ENCODE measurements around the gene ECD. TPM values are rescaled to one million over a fixed set of nuclear protein-coding genes. Genes with fewer than 3 reads are reported as not detected.

The ECD gene
- total and polyA plus RNA-seq, 2 of the 4 experiments (the other 2 are of a cell fraction) = 22.1 to 32.8 TPM

DNA sequence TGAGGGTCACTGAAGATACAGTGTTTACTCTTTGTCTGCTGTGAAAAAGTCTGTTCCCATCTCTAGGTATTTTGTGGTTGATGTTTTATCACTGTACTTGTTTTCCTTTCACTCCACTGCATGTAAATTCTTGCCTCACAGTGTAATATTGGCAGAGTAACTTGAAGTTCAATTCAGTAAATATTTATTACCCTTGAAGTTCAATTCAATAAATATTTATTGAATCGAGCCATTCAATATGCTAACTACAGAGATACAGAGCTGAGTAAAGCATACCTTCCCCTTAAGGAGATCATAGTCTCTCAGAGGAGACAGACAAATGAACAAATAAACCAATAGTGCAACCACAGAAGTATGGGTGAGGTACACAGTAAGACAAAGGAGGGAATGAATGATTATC is 48.4 kb downstream of the ECD start:
- POLR2A ChIA-PET (ENCODE audit: unreplicated experiment) = no interaction called here
- H3K27ac ChIP-seq (ENCODE audit: insufficient read depth, low read length) = no peak overlapping the region
- no peak overlapping the region for H3K23ac ChIP-seq (ENCODE audit: low read depth, low read length)
- dilution Hi-C loops (cut with HindIII; ENCODE audit: low sequenced_read_pairs, unreplicated experiment) (no loop called here), intact Hi-C loops (cut with micrococcal nuclease) (no loop called here), in situ Hi-C loops (cut with MboI; ENCODE audit: low sequenced_read_pairs) (no loop called here)
- no peak overlapping the region for H3K4ac ChIP-seq (ENCODE audit: low read depth, low read length)
- no peak overlapping the region for H2BK20ac ChIP-seq (ENCODE audit: low read depth, low read length)
- H4K91ac ChIP-seq (ENCODE audit: insufficient read depth, low read depth, low read length) = no peak overlapping the region
- H2AK9ac ChIP-seq (replicated peaks; ENCODE audit: low read depth, low read length, poor library complexity) = no peak overlapping the region
- TF ChIP-seq FOS (IDR thresholded peaks at IDR 0.05; ENCODE audit: low read depth, low read length) (no peak), CHD1 (IDR thresholded peaks at IDR 0.05; ENCODE audit: low read depth, low read length) (no peak), RAD21 (IDR thresholded peaks at IDR 0.05; ENCODE audit: low read length) (no peak), CEBPB (IDR thresholded peaks at IDR 0.05; ENCODE audit: low read depth, low read length) (no peak), RCOR1 (IDR thresholded peaks at IDR 0.05; ENCODE audit: insufficient replicate concordance, low read length) (no peak), BHLHE40 (IDR thresholded peaks at IDR 0.05; ENCODE audit: low read depth, low read length) (no peak), MXI1 (IDR thresholded peaks at IDR 0.05; ENCODE audit: borderline replicate concordance, low read depth, low read length) (no peak), NFE2L2 (IDR thresholded peaks at IDR 0.05; ENCODE audit: low read depth, low read length) (no peak), POLR2A (IDR thresholded peaks at IDR 0.05; ENCODE audit: low read depth, low read length) (no peak), RFX5 (IDR thresholded peaks at IDR 0.05; ENCODE audit: low read depth, low read length) (no peak), MAFK (IDR thresholded peaks at IDR 0.05; ENCODE audit: low read depth, low read length) (no peak), SMC3 (IDR thresholded peaks at IDR 0.05; ENCODE audit: low read depth, low read length) (no peak)
- TF ChIP-seq, protein P1, sequence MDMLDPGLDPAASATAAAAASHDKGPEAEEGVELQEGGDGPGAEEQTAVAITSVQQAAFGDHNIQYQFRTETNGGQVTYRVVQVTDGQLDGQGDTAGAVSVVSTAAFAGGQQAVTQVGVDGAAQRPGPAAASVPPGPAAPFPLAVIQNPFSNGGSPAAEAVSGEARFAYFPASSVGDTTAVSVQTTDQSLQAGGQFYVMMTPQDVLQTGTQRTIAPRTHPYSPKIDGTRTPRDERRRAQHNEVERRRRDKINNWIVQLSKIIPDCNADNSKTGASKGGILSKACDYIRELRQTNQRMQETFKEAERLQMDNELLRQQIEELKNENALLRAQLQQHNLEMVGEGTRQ (IDR thresholded peaks at IDR 0.05; ENCODE audit: low read depth, low read length) = no peak
- TF ChIP-seq, protein P2, sequence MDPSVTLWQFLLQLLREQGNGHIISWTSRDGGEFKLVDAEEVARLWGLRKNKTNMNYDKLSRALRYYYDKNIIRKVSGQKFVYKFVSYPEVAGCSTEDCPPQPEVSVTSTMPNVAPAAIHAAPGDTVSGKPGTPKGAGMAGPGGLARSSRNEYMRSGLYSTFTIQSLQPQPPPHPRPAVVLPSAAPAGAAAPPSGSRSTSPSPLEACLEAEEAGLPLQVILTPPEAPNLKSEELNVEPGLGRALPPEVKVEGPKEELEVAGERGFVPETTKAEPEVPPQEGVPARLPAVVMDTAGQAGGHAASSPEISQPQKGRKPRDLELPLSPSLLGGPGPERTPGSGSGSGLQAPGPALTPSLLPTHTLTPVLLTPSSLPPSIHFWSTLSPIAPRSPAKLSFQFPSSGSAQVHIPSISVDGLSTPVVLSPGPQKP (IDR thresholded peaks at IDR 0.05; ENCODE audit: borderline replicate concordance, low read depth, low read length) = no peak
- TF ChIP-seq, protein P3, sequence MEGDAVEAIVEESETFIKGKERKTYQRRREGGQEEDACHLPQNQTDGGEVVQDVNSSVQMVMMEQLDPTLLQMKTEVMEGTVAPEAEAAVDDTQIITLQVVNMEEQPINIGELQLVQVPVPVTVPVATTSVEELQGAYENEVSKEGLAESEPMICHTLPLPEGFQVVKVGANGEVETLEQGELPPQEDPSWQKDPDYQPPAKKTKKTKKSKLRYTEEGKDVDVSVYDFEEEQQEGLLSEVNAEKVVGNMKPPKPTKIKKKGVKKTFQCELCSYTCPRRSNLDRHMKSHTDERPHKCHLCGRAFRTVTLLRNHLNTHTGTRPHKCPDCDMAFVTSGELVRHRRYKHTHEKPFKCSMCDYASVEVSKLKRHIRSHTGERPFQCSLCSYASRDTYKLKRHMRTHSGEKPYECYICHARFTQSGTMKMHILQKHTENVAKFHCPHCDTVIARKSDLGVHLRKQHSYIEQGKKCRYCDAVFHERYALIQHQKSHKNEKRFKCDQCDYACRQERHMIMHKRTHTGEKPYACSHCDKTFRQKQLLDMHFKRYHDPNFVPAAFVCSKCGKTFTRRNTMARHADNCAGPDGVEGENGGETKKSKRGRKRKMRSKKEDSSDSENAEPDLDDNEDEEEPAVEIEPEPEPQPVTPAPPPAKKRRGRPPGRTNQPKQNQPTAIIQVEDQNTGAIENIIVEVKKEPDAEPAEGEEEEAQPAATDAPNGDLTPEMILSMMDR (conservative IDR thresholded peaks at IDR 0.05; ENCODE audit: low read depth, low read length) = no peak
- no peak overlapping the region for H3K18ac ChIP-seq (ENCODE audit: low read depth, low read length)
- no peak overlapping the region for H2AFZ ChIP-seq (replicated peaks; ENCODE audit: low read length, poor library complexity)
- no peaks in the 10 kb centered on the region for H3K36me3 ChIP-seq (ENCODE audit: control insufficient read depth, insufficient read depth, low read length)
- no peak overlapping the region for H4K8ac ChIP-seq (ENCODE audit: low read depth in 2 of 2, low read length in 2 of 2)
- H3K9me3 ChIP-seq (ENCODE audit: control insufficient read depth, insufficient read depth, low read length) = no peaks in the 10 kb centered on the region
- no CpG with 5 or more reads among the region's 1 CpG for WGBS, 2 experiments (ENCODE audit: extremely low coverage in 2 of 2, insufficient read length in 1 of 2)
- no peak overlapping the region for H4K5ac ChIP-seq (ENCODE audit: low read depth, low read length)
- peaks cover 8 to 15% of the 10 kb centered on the region in 2 experiments; a peak in 3 of 4 replicates for H3K79me1 ChIP-seq (ENCODE audit: low read depth in 1 of 2, low read length in 2 of 2)
- BruUV-seq (replicated peaks) = no TSS peak
- H2BK5ac ChIP-seq (ENCODE audit: low read depth, low read length, poor library complexity, severe bottlenecking) = no peak overlapping the region
- no peaks in the 10 kb centered on the region for H4K20me1 ChIP-seq (ENCODE audit: insufficient read depth, low read length)
- no peak overlapping the region for H2BK120ac ChIP-seq (ENCODE audit: low read depth, low read length)
- H3K4me2 ChIP-seq (ENCODE audit: low read depth, low read length) = no peak overlapping the region
- H3K14ac ChIP-seq (replicated peaks; ENCODE audit: low read depth, low read length) = no peak overlapping the region
- peaks cover 11% of the 10 kb centered on the region for H3K4me1 ChIP-seq (ENCODE audit: control insufficient read depth, insufficient read depth, low read length)
- no peak overlapping the region for H3K4me3 ChIP-seq (ENCODE audit: insufficient read depth, low read depth, low read length)
- DNase-seq = no peak
- no peak overlapping the region for H3K9ac ChIP-seq (ENCODE audit: low read depth, low read length)
- no peak overlapping the region for H2BK15ac ChIP-seq (ENCODE audit: low read depth, low read length)
- CTCF ChIA-PET = no interaction called here
- 0 out of 2 replicates have a peak, but pooled peaks have one; percentile 16 for ATAC-seq (ENCODE audit: low read depth)
- no peak overlapping the region for H3K56ac ChIP-seq (ENCODE audit: extremely low read depth, insufficient read depth, low read length)
- H3K9me1 ChIP-seq (ENCODE audit: insufficient read depth, low read length) = no peaks in the 10 kb centered on the region
- H3K27me3 ChIP-seq (ENCODE audit: control insufficient read depth, insufficient read depth, low read length) = no peaks in the 10 kb centered on the region
- no peak overlapping the region for H2AK5ac ChIP-seq (ENCODE audit: low read depth, low read length)
